H7 (cell line): ENCODE data around the gene AGO4. TPM values are rescaled to one million over a fixed set of nuclear protein-coding genes. Genes with fewer than 3 reads are reported as not detected.
"Not testable (repeated sequence)": the region's sequence is repeated elsewhere in the genome, so short reads cannot be mapped to it uniquely, and the experiment has no call there.

Experiments
- DNase-seq: peaks from one replicate; pipeline ENCODE4 v3.0.0; 2012
- H3K27me3 ChIP-seq: 2 replicates; pipeline ENCODE4 v1.6.0; 2011; ENCODE audit warnings: mild to moderate bottlenecking, low read length; ENCODE audit not compliant: control insufficient read depth, insufficient read depth
- H3K36me3 ChIP-seq: replicated peaks from 2 replicates; pipeline ENCODE4 v1.5.1; 2011; ENCODE audit warnings: low read length; ENCODE audit not compliant: control insufficient read depth, insufficient read depth
- H3K4me3 ChIP-seq: 2 replicates; pipeline ENCODE4 v1.5.1; 2011; ENCODE audit warnings: low read depth, mild to moderate bottlenecking, control low read depth, low read length, moderate library complexity; ENCODE audit not compliant: insufficient read depth
- total RNA-seq: library from RNA; depleted of rRNA; stranded (reverse); fragments of >200 nt; shearing (Covaris generic); gene quantifications from 2 replicates; pipeline ENCODE4 v1.2.3, GENCODE V29; 2014; rRNA removed

Gene AGO4
- total RNA-seq, 1 experiment from 2014 or later = 8.3 TPM

DNA sequence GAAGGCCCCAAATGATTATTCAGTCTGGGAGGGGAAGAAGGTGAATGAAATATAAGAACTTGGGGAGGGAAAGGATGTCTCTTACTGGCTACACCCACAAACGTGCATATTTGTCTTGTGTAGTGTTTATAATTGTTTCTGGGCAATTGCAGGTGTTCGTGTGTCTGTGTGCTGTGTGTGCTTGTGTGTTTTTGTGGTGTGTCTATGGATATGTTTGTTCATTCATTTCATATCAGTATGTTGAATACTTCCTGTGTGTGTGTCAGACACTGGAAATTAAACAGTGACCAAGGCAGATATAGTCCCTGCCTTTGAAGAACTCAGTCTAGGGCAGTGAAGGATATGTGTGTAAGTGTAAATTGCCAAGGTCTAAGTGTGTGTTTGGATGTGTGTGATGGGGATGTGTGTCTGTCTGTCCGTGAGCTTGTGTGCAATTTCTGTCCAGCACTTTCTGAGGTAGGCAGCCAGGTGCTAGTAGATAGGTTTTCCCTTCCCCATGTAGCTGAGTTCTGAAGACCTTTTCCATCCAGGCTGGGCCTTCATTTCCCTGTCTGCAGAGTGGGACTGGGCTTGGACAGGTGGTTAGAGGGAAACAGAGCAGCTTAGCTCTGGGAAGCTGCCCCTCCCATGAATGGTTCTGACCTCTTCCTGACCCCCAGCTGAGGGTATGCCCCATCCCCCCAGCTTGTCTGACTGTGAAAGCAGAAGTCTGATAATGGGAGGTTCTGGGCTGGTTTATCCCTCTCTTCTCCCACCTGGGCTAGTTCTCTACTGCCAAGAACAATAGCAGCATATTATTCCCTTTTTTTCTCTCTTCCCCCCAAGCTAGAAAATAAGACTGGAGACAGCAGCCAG, 79.0 kb downstream of the AGO4 start:
- Histone ChIP-seq H3K27me3 (no peaks in the 10 kb centered on the region; the same call in 1 of the 2 replicates), H3K36me3 (peaks cover 8% of the 10 kb centered on the region), H3K4me3 (peak overlapping the region; percentile 35)
- DNase-seq = peak; percentile 69

DNA sequence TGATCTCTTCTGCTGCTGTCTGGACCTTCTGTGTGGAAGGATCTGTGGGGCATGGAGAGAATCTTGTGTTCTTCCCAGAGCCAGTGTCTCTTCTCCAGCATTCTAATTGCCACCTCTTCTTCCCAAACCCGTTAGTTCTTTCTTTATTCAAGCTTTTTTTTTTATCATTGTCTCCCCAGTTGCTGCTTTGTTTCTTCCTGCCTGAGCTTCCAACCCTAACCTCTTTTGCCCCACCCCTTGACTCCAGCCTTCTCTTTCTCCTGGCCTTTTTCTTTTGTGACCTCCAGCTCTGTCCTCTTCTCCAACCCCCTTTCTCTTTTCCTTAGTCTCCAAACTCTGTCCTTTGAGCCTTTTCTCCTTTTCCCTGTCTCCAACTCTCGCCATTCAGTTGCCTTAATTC, 79.7 kb downstream of the AGO4 start:
- H3K36me3 ChIP-seq = peaks cover 15% of the 10 kb centered on the region
- no peak for DNase-seq
- H3K27me3 ChIP-seq = no peaks in the 10 kb centered on the region; the same call in 1 of the 2 replicates
- H3K4me3 ChIP-seq = no peak overlapping the region

DNA sequence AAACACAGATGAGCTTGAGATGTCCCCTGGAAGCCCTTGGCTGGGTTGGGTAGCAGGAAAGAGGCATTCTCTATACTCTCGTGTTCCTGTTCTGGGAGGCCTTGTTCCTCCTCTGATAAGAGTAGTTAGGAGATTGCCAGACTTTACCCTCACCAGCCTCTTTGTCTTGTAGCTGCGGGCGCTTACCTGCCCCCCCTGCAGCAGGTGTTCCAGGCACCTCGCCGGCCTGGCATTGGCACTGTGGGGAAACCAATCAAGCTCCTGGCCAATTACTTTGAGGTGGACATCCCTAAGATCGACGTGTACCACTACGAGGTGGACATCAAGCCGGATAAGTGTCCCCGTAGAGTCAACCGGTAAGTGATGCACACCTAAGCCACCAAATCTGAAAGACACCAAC, 80.4 kb downstream of the AGO4 start:
- Histone ChIP-seq H3K4me3 (no peak overlapping the region), H3K27me3 (no peaks in the 10 kb centered on the region), H3K36me3 (peaks cover 22% of the 10 kb centered on the region)
- no peak for DNase-seq

DNA sequence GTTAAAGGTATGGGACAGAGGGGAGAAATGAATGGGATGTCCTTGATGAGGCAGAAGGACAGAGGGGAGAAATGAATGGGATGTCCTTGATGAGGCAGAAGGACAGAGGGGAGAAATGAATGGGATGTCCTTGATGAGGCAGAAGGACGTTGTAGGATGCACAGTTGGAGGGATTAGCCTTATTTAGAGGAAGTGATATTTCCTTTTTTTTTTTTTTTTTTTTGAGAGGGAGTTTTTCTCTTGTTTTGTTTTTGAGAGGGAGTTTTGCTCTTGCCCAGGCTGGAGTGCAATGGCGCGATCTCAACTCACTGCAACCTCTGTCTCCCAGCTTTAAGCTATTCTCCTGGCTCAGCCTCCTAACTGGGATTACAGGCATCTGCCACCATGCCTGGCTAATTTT, 81.2 kb downstream of the AGO4 start:
- H3K27me3 ChIP-seq, DNase-seq, H3K4me3 ChIP-seq: not testable (repeated sequence)
- H3K36me3 ChIP-seq = peaks cover 23% of the 10 kb centered on the region

DNA sequence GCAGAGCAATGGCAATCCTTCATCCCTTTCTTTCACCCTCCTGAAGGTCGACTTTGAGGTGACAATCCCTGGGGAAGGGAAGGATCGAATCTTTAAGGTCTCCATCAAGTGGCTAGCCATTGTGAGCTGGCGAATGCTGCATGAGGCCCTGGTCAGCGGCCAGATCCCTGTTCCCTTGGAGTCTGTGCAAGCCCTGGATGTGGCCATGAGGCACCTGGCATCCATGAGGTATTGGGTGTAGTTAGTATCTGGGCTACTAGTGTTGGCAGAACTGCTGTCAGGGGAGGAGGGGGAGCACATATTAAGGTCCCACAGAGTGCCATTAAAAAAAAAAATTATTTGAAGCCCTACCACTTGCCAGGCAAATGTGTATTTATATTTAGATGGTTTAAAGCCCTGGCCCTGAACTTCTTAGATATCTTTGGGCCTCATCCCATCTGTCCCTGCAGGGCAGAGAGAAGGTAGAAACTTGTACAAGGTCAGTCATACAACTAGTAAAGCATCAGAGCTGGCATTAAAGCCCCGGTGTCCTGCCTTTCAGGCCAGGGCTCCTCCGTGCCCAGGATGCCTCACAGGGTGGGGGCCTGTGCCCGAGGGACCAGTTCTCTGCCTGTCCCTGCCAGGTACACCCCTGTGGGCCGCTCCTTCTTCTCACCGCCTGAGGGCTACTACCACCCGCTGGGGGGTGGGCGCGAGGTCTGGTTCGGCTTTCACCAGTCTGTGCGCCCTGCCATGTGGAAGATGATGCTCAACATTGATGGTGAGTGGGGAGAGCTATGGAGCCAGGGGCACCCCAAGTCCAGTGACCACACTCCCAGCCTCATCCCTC, 85.4 kb downstream of the AGO4 start:
- no peak for DNase-seq
- Histone ChIP-seq H3K4me3 (no peak overlapping the region), H3K27me3 (no peaks in the 10 kb centered on the region), H3K36me3 (peaks cover 45% of the 10 kb centered on the region)

DNA sequence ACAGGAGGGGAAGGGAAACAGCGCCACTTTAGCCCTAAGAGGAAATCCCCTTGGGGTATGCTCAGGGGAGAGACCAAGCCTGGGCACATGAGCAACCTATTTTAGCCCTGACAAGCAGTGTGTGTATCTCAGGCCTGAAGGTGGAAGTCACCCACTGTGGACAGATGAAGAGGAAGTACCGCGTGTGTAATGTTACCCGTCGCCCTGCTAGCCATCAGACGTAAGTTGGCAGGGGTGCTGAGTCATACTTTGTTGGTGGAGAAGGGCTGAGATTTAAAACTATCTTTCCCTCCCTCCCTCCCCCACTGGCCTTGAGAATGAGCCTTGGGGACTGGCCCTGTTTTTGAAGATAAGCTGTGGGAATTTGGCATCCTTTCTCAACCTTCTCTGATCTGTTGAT, 86.4 kb downstream of the AGO4 start:
- H3K36me3 ChIP-seq = peaks cover 45% of the 10 kb centered on the region
- no peaks in the 10 kb centered on the region for H3K27me3 ChIP-seq
- DNase-seq = no peak
- H3K4me3 ChIP-seq = no peak overlapping the region

DNA sequence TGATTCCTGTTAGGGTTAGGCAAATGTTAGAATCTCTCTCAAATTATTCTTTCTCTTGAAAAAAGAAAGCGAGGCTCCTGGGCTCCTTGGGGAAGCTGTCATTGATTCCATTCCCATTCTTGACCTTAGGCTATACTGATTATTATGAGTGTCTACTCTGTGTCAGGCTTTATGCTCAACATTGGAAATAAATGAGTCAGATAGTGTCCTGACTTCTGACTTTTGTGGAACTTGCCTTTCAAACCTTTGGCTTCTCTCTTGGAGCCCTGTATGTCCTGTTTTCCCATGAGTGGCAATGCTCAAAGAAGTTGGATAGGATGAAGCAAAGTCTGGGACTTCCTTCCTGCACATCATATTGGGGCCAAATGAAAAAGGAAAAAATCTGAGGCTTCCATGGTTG, 86.8 kb downstream of the AGO4 start:
- H3K36me3 ChIP-seq = peaks cover 45% of the 10 kb centered on the region
- no peaks in the 10 kb centered on the region for H3K27me3 ChIP-seq
- no peak overlapping the region for H3K4me3 ChIP-seq
- no peak for DNase-seq

DNA sequence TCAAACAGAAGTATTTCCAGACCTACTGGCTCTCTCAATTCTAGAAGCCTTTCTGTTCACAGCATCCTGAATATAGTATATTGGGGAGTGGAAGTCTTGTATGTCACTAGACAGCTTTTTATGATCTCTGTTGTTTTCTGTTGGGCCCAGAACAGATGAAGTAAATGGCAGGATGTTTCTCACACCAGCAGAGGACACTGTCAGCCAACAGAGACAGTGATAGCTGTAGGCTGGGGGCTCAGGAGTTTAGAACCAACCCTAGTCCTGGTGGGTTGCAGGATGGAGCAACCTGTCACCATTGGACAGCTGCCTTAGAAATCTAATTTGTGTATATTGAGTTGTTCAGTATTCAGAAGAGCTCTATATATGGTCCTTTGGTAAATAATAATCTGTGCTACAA, 92.1 kb downstream of the AGO4 start:
- peaks cover 38% of the 10 kb centered on the region for H3K36me3 ChIP-seq
- H3K27me3 ChIP-seq = no peaks in the 10 kb centered on the region
- no peak overlapping the region for H3K4me3 ChIP-seq
- no peak for DNase-seq

DNA sequence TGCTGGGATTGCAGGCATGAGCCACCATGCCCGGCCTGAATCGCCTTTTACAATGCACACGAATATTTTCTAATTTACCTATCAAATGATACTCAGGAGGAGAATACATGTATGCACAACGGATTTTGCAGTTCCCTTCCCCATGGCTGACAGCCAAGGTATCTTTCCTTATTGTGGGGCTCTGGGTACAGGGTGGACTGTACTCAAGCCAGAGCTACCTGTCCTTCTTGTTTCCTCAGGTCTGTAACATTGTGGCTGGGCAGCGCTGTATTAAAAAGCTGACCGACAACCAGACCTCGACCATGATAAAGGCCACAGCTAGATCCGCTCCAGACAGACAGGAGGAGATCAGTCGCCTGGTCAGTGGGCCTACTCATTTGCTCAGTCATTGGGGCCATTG, 93.4 kb downstream of the AGO4 start:
- H3K4me3 ChIP-seq = no peak overlapping the region
- H3K36me3 ChIP-seq = peaks cover 40% of the 10 kb centered on the region

DNA sequence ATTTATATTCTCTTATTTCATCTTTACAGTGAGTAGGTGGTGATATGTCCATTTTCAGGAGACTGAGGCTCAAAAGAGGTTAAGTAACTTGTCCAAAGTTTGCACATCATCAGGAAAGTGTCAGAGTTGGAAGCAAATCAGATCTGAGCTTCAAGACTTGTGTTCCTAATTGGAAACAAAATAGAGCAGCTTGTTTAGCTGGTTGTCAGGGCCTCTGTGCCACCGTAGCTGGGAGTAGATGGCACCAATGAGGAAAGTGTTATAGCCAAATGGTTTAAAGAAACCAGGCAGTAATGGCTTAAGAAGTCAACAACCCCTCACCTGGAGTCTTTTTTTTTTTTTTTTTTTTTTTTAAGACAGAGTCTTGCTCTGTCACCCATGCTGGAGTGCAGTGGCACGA, 94.9 kb downstream of the AGO4 start:
- H3K27me3 ChIP-seq = no peaks in the 10 kb centered on the region
- H3K36me3 ChIP-seq = peaks cover 41% of the 10 kb centered on the region
- DNase-seq = no peak
- H3K4me3 ChIP-seq = no peak overlapping the region

More for the DNA sequence above, 93.4 kb downstream of the AGO4 start:
- no peak for DNase-seq
- H3K27me3 ChIP-seq = no peaks in the 10 kb centered on the region

Other genes starting within 250 kb of the AGO4 start
- 0.94 and 2.2 TPM in 2 replicates for gene TFAP2E, start 234.7 kb upstream of the AGO4 start, total RNA-seq
- 48.4 and 50.6 TPM in 2 replicates for gene PSMB2, start 166.5 kb upstream of the AGO4 start, total RNA-seq
- gene C1orf216, start 89.1 kb upstream of the AGO4 start, total RNA-seq = 11.9 and 13.5 TPM in 2 replicates
- 39.6 and 53.4 TPM in 2 replicates for gene CLSPN, start 38.0 kb upstream of the AGO4 start, total RNA-seq
- 64.6 and 76.1 TPM in 2 replicates for gene AGO1, start 75.2 kb downstream of the AGO4 start, total RNA-seq
- 28.5 and 35.3 TPM in 2 replicates for gene AGO3, start 123.1 kb downstream of the AGO4 start, total RNA-seq